Stimulated activated CD8-positive, alpha-beta memory T cell treated with anti-CD3 and anti-CD28 coated beads, Interleukin-4, amount 100 ng/mL, for 4 hours (primary cell): Measurements from ENCODE around the gene UACA.

ENCODE experiments used
- DNase-seq, 2 donors: peaks; one replicate each; pipeline ENCODE4 v3.0.0-alpha.2; 2020; ENCODE audit warnings: low read depth in 2 of 2, low spot score in 1 of 2

The UACA gene

DNA sequence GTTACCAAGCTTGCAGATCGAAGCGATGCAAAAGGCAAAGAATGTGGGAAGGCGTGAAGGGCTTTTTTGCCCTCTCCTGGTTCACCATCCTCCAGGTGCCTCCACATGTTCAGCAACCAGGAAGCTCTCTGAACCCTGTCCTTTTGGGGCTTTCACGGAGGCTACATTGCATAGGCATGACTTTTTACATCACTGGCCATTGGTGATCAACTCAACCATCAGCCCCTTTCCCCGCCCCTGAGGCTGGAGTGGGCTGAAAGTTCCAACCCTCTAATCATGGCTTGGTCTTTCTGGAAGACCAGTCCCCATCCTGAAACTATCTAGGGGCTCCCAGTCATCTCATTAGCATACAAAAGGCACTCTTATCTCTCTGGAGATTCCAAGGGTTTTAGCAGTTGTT, 52.6 kb downstream of the UACA start:
- no peak for DNase-seq

DNA sequence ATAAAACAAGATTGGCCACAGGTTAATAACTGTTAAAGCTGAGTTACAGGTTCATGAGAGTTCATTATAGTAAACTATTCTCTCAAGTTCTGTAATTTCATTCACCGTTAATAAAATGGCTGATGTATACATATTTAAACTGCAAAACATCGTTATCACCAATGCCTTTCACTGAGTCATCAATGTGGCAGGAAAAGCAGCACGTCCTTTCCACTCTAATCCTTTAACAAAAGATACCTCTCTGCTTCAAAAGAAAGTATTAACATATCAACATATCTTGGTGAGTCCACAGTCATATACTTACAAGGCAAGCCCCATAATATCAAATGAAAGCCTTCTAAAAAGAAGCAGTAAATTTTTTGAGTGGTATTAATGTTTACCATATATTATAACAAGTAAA, 54.5 kb downstream of the UACA start:
- no peak for DNase-seq

DNA sequence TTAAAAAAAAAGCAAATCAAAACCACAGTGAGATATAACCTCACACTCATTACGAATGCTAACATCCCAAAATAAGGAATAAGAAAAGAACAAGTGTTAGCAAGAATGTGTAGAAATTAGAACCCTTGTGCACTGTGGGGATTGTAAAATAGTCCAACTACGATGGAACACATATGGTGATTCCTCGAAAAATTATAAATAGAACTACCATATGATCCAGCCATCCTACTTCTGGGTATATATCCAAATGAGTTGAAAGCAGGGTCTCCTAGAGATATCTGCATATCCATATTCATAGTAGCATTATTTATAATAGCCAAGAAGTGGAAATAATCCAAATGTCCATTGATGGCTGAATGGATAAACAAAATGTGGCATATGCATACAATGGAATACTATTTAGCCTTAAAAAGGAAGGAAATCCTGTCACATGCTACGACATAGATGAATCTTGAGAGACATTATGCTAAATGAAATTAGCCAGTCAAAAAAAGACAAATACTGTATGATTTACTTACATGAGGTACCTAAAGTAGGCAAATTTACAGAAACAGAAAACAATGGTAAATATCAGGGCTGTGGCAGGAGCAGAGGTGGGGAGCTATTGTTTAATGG, 55.6 kb downstream of the UACA start:
- no peak for DNase-seq

DNA sequence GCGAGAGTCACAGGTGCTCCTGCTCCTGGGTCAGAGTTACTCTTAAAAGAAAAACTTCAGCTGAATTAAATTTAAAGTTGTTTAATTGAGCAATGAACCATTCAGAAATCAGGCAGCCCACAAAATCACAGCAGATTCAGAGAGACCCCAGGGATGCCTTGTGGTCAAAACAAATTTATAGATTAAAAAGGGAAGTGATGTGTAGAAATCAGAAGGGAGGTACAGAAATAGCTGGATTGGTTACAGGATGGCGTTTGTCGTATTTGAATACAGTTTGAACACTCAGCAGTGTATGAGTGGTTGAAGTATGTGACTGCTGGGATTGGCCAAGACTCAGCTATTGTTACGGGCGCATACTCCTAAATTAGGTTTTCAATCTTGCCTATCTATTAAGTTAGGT, 58.6 kb downstream of the UACA start:
- DNase-seq, result no peak

DNA sequence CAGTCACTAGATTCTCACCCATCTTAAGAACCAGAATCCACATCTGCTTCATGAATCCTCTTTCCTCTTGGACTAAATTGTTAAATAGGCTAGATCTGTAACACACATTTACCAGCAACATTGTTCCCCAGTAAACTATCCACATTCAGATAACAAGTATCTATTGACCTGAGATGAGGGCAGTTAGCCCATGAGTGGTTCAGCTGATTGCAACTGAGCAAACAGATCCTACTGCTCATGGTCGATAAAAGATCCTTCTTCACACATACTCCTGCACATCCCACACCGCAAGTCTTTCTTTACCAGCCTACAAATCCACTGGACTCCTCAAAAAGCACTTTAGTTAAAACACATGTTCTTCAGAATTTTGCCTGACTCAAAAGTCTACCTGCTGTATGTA, 59.2 kb downstream of the UACA start:
- no peak for DNase-seq

DNA sequence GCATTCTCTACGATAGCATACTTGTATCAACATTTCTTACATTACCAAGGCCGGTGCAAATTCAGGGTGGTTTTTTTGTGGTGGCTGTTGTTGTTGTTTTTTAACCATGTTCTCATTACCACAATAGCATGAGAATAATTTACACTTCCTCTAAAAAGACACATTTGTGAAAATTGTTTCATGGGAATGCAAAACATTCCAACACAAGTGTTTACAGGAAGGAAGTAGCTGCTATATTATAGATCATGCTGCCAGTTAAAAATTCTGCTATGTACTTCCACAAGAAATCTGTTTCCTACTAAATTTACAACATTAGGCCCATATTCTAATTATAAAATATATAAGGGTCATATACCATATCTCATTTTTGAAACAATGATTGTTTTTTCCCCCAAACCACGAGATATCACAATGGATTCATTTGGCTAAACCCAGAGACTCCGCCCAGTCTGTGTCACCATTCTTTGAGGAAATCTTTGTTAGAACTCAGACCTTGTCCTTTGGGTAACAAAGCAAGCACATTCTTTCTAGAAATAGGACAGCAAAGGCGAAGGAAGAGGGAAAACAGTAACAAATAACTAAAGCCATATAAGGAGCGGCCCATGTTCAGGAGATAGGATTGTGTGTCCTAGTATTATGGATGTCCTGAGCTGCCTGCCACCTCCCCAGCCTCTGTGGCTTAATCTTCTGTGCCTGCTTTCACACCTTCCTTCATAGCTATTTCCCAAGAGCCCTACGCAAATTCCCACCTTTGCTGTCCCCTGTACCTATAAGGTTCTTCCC, 60.1 kb downstream of the UACA start:
- no peak for DNase-seq

DNA sequence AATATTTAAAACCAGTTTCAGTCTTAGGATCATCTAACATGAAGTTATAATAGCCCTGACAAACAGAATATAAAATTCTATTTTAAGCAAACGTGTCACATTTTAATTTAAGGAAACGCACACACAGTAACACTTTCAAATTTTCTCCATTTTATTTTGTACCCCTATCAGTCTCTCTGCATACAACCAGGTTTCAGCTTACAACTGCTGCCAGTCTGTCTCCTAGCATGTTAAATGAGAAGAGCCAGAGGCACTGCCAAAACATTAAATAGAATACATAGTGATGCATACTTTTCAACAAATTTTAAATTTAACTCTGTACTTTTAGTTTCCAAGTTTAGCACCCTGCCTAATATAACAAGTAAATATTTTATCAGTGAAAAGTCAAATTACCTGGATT, 60.8 kb downstream of the UACA start:
- DNase-seq, result no peak

DNA sequence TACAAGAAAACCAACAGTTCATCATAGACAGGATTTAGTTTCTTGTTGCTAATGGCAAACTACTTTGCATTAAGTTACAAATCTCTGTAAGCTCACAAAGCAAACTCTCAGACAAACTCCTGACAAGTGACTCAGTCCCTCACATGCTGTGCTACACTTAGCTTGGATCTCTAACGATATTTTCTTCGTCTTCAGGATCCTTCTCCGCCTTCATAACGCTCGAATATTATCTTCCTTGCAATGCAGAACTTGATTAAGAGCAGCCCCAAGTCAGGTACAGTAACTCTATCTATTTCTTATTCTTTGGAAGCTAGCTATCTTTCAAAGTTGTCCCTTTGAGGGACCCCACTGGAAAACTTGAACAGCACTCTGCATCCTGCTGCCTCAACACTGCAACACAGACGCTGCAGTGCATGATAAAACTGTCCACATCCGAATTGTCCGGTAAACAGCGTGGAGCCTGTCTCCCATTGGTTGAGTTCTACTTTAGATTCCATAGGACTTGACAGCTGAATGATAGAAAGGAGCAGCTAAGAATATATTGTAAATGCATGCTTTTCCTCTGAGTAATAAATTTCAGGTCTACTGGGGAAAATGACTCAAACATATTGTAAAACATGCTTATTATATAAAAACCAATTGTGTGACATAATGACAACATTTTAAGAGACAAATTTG, 61.3 kb downstream of the UACA start:
- DNase-seq, result no peak

DNA sequence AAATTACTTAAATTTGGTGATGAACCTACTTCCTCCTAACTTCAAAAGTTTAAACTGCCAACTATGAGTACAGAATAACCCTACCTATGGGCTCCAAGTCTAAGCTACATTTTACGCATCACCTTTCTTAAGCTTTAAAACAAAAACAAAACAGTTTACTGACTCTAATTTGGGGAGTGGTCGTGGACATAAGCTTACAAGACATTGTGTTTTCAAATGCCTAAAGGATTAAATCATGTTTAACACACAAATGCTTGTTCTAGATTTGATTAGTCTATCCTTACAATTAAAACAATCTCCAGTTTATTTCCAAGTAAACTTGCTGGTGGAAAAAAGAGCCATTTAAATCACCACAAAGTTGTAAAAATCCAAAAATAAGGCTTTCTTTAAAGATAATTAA, 62.2 kb downstream of the UACA start:
- DNase-seq, result no peak

DNA sequence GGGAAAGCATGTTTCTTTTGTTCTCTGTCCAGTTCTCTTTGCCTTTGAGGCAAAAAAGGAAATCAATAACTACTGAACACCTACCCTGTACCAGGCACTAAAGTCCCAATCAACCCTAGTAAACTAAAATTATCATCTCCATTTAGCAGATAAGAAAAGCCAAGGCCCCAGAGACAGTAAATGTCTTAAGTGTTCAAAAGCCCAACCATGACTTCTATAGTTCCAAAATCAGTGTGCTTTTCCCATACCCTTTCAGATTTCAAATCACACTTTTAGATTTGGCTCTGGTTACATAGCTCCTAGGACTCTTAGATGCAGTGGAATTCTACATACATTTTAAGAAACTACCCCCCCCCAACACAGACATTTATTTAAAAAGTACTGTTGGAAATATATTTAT, 63.5 kb downstream of the UACA start:
- no peak for DNase-seq

DNA sequence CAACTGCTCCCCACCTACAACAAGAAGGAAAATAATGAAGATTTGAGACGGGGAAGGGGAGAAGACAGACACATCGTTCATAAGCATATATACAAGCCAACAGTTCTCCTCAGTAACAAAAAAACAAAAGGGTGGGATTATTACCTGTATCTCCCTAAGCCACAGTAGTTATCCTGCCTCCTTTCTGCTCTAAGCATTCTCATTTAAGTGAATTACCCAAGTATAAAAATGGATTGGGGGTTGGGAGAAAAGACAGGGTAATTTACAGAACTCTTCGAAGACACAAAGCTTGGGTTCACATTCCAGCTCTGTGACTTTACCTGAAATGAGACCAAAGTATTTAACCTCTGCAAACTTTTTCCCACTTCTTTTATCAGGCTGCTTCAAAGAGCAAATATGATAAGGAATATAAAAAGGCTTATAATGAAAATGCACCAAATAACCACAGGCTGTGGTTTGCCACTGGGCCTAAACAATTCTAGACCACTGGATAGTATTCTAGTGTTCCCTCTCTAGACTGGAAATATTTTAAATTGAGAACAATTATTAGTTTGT, 64.4 kb downstream of the UACA start:
- no peak for DNase-seq

DNA sequence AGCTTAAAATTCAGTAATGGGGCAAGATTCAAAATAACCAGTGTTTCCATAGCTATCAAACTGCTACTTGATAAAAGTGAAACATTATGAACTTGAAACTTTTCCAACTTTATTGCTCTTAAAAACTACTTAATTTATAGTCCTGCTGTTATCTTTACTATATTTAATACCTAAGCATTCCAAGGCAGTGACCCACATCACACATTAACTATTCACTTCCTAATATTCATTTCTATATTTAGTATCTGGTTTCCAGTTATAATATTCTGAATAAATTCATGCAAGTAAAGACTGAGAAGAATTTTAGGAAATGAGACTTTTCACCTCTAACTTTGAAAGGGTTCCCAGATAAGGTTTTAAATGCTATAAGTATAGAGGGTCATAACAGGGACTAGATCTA, 64.9 kb downstream of the UACA start:
- no peak for DNase-seq

DNA sequence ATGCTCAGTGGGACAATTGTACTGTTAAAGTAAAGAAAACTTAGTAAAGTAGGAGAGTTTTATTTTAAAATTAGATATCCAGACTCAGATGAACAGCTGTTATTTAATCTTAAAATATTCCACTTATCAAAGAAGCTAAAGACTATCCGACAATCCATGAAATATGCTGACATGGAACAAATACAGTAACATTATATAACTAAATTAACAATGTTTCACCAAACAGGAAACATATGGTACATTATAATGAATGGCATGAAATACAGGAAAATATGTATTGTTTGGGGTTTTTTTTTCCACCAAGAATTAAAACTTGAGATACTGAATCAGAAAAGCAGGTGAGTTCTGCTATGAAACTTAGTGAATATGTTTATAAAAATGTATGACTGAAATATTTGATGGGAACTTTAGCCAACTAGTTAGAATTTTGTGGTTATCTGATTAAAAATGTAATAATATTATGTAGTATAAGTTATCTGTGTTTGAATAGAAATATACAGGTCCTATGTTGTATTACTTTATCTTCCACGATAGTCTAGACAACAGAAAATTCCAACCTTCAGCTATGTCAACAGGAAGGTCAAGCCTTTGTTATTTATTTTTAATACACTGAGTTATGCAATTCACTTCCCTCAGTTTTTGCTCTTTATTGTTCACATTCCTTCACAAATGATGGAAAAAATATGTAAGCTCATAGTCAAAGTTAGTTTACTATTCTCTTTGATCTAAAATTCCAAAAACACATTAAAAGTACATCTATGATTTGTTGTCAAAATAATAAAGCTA, 72.7 kb downstream of the UACA start:
- DNase-seq, result no peak

DNA sequence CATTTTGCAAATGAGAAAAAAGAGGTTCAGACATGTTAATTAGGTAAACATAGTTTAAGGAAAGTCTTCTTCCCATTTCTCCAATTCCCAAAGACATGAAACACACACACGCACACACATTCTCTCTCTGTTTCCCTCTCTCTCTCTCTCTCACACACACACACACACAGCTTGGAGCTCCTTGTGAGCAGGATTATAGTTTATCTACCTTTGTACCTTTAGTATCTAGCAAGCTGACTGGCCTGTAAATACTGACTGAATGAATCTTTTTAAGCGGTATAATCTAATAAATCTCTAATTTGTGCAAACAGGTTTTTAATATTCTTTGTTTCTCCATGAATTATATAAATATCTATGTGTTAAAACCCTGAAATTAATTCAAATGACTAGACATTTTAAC, 73.3 kb downstream of the UACA start:
- no peak for DNase-seq

DNA sequence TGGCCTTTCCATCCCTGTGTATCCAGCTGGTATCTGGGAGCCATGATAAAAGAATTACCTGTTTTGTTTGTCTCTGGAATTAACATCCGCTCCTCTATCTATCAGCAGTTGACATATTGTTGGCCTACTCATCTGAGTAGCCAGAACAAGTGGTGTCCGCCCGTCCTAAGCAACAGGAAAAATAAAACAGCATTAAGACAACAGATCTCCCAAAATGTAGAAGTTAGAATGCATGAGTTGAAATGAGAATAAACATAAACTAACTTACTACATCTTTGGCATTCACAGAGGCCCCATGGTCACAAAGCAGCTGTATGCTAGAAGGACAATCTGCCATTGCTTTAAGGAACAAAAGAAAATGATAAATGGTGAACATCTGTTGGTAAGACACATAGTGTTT, 75.9 kb downstream of the UACA start:
- DNase-seq, result no peak

DNA sequence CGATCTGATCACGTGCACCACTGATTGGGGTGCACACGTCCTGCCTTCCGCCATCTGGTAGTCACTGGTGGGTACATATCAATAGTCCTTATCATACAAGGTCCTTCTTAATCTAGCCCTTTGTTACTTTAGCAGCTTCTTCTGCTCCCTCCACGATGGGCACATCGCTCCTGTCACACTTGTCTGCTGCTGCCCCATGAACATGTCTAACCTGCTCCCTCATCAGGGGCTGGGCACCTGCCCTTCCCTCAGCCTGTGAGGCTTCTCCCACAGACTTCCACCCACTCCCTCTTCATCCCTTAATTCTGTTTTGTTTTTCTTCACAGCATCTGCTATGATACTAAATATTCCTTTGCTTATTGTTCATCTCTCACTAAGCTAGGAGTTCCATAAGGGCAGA, 82.5 kb downstream of the UACA start:
- no peak for DNase-seq

DNA sequence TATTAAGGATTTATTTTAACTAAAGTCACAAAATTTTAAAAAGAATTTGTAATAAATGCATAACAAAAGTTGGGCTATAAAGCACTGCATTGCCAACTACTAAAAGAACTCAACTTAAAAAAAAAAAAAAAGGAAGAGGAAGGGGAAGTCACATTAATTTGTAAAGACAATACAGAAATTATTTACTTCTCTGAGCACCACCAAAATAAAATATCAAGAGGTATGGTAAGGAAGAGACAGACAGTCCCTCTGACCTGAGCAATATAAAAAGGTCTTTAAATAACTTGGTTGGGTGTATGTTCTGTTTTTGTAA, 83.5 kb downstream of the UACA start:
- DNase-seq, result no peak

DNA sequence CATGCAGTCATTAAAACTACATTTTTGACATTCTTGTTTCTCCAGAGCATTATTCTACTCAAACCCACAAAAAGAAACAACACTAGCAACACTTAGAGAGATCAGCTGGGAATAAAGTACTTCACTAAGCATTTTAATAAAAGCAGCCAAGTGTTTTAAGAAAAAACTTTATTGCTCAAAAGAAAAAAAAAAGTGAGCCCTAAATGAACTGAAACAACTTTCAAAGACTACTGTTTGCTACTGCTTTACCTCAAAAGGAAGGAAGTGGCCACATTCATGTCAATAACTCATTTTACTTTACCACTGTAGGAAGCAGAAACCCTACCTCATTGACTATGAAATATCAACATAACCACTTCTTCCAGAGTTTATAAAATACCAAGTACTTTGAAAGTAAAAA, 91.3 kb downstream of the UACA start:
- DNase-seq, result no peak

DNA sequence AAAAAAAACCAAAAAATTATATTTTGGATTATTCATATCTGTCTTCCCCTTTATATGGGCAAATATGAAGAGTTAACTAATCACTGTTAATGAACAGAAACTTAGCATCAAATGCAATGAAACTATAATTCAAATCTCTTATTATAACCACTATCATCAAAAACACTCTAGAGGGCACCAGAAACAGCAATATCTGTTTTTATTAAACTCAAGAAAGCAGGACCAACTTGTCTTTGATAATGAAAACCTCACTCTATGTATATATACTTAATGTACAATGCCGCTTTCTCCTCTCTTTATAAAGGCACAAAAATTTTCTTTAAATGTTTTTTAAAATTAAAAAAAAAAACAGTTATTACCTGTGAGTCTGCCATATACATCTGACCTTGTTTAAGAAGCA, 92.7 kb downstream of the UACA start:
- DNase-seq, result no peak

DNA sequence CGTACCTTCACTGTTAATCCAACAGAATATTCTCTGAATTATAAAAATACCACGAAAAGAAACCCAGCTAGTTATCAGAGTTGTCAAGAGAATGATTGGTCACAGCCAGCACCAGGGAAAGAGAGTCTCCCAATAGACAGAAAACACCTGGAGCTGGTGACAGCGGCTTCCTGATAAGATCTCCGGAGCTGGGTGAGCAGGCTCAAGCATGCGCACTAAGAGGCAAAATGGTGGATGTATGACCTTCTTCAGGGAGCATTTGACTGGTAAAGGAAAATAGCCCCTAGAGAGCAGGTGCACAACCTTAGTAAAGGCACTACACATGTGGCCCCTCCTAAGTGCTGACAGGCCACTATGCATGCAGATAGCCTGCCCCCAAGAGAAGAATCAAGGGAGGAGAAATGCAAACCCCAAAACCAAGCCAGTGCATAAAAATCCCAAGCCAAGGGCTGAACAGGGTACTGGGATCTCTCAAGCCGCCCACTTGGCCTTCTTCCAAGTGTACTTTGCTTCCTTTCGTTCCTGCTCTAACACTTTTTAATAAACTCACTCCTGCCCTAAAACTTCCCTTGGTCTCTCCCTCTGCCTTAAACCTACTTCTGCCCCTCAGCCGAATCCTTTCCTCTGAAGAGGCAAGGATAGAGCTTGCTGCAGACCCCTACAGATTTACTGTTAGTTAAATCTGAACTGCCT, 93.2 kb downstream of the UACA start:
- DNase-seq, result no peak

DNA sequence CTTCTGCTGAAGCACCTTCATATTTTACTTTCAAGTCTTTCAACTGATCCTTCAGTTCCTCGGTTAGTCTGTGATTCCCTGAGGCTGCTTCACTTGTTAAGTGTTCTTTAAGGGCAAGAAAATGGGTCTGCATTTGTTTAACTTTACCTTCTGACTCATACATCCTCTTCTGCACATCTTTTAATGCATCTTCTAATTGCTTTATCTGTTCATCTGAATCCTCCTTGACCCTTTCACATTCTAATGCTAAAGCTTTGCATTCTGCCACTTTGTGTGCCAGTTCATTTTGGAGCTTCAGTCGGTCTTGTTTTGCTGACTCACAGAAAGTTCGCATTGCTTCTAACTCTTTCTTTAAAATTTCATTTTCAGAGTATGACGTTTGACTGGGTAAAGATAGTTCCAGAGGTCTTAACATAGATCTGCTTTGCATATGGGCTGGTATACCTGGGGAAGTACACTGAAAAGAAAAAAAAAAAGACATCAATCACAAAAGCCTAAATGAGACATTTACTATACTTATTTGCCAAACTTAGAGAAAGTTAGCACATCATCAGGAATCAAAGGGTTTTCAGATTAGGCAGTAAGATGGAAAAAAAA, 94.3 kb downstream of the UACA start:
- DNase-seq, result no peak
